DND-41 (cell line): ENCODE data around the gene CCDC40.
"Not testable (repeated sequence)": the region's sequence is repeated elsewhere in the genome, so short reads cannot be mapped to it uniquely, and the experiment has no call there.

ENCODE experiments used
- ATAC-seq: fragments of 200-7000 bp; cut with Tn5 transposase; 3 replicates; pipeline ENCODE4 v1.9.1; 2021; ENCODE audit warnings: low read depth; ENCODE audit not compliant: insufficient read depth
- DNase-seq: peaks from one replicate; pipeline ENCODE4 v3.0.0-alpha.2; 2020
- H2AFZ ChIP-seq: 2 replicates; pipeline ENCODE4 v1.6.0; 2012; ENCODE audit warnings: low read depth, low read length
- H3K27ac ChIP-seq: 2 replicates; pipeline ENCODE4 v1.5.1; 2012; ENCODE audit warnings: low read length, inconsistent platforms
- H3K27me3 ChIP-seq: fragments of 200-600 bp; sonication (generic); 2 replicates; pipeline ENCODE4 v1.6.0; 2012; ENCODE audit warnings: low read length, mild to moderate bottlenecking, inconsistent platforms; ENCODE audit not compliant: insufficient read depth, poor library complexity
- H3K36me3 ChIP-seq: 2 replicates; pipeline ENCODE4 v1.5.1; 2012; ENCODE audit warnings: low read length, inconsistent platforms; ENCODE audit not compliant: insufficient read depth
- H3K4me1 ChIP-seq: 2 replicates; pipeline ENCODE4 v1.5.1; 2012; ENCODE audit warnings: mild to moderate bottlenecking, low read length; ENCODE audit not compliant: insufficient read depth
- H3K4me2 ChIP-seq: 2 replicates; pipeline ENCODE4 v1.6.0; 2012; ENCODE audit warnings: mild to moderate bottlenecking, moderate library complexity, low read length, inconsistent platforms; ENCODE audit not compliant: insufficient read depth
- H3K4me3 ChIP-seq, 2 experiments: fragments of 200-600 bp in 1 of 2; shearing (Covaris generic) in 1 of 2; 2 replicates each; pipeline ENCODE4 v1.5.1; 2012 to 2016; ENCODE audit warnings: inconsistent platforms in 2 of 2, low read length in 2 of 2, mild to moderate bottlenecking in 2 of 2, low read depth in 1 of 2, moderate library complexity in 1 of 2
- H3K79me2 ChIP-seq: 2 replicates; pipeline ENCODE4 v1.6.0; 2012; ENCODE audit warnings: low read length, inconsistent platforms; ENCODE audit not compliant: insufficient read depth
- H3K9ac ChIP-seq: 2 replicates; pipeline ENCODE4 v1.6.0; 2012; ENCODE audit warnings: low read depth, mild to moderate bottlenecking, inconsistent platforms, low read length, moderate library complexity
- H3K9me3 ChIP-seq: 2 replicates; pipeline ENCODE4 v1.5.1; 2012; ENCODE audit warnings: low read length, moderate library complexity, mild to moderate bottlenecking, inconsistent platforms; ENCODE audit not compliant: insufficient read depth, severe bottlenecking
- H4K20me1 ChIP-seq: 2 replicates; pipeline ENCODE4 v1.6.0; 2012; ENCODE audit warnings: low read length; ENCODE audit not compliant: insufficient read depth
- EZH2 ChIP-seq: IDR thresholded peaks from 3 replicates; pipeline ENCODE4 v1.6.1; 2012; ENCODE audit warnings: borderline replicate concordance, low read depth, mild to moderate bottlenecking, moderate library complexity, low read length, inconsistent platforms; ENCODE audit not compliant: severe bottlenecking
- TF ChIP-seq, protein P1 (sequence below): IDR thresholded peaks from 2 replicates; pipeline ENCODE4 v1.5.1; 2012; ENCODE audit warnings: borderline replicate concordance, low read length, moderate library complexity, mild to moderate bottlenecking; ENCODE audit not compliant: poor library complexity, severe bottlenecking; ENCODE audit errors: extremely low read depth

Gene CCDC40

DNA sequence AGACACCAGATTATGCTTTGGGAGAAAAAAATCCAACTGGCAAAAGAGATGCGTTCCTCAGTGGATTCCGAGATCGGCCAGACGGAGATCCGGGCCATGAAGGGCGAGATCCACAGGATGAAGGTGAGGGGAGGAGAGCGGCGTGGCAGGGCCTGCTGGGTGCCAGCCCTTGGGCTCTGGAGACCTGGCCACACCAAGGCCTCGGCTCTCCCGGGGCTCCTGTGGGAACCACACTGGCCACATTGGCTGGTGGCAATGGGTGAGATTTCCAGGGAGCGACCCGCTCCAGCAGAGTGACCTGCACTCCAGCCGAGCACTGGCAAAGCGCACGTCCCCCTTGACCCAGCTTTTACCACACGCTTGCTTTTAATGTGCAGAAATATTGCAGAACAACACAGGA lies 53.3 kb downstream of the CCDC40 start:
- H3K79me2 ChIP-seq = no peaks in the 10 kb centered on the region
- no peaks in the 10 kb centered on the region for H4K20me1 ChIP-seq
- H3K4me2 ChIP-seq = no peak overlapping the region
- no peaks in the 10 kb centered on the region for H3K36me3 ChIP-seq
- H3K4me1 ChIP-seq = no peaks in the 10 kb centered on the region
- H2AFZ ChIP-seq = no peak overlapping the region
- no peak for DNase-seq
- TF ChIP-seq, protein P1, sequence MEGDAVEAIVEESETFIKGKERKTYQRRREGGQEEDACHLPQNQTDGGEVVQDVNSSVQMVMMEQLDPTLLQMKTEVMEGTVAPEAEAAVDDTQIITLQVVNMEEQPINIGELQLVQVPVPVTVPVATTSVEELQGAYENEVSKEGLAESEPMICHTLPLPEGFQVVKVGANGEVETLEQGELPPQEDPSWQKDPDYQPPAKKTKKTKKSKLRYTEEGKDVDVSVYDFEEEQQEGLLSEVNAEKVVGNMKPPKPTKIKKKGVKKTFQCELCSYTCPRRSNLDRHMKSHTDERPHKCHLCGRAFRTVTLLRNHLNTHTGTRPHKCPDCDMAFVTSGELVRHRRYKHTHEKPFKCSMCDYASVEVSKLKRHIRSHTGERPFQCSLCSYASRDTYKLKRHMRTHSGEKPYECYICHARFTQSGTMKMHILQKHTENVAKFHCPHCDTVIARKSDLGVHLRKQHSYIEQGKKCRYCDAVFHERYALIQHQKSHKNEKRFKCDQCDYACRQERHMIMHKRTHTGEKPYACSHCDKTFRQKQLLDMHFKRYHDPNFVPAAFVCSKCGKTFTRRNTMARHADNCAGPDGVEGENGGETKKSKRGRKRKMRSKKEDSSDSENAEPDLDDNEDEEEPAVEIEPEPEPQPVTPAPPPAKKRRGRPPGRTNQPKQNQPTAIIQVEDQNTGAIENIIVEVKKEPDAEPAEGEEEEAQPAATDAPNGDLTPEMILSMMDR = no peak
- no peak for TF ChIP-seq EZH2
- H3K27ac ChIP-seq = no peak overlapping the region
- H3K27me3 ChIP-seq = peaks cover 5% of the 10 kb centered on the region
- H3K9ac ChIP-seq = no peak overlapping the region
- H3K4me3 ChIP-seq = no peak overlapping the region
- no peak for ATAC-seq
- no peaks in the 10 kb centered on the region for H3K9me3 ChIP-seq

DNA sequence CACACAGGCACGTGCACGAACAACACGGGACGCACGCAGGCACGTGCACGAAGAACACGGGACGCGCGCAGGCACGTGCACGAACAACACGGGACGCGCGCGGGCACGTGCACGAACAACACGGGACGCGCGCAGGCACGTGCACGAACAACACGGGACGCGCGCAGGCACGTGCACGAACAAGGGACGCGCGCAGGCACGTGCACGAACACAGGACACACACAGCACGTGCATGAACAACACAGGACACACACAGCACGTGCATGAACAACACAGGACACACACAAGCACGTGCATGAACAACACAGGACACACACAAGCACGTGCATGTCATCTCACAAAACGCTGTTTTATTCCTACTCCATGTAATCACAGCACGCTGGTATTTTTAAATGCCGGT lies 53.7 kb downstream of the CCDC40 start:
- not testable (repeated sequence) for H3K79me2 ChIP-seq, ATAC-seq

DNA sequence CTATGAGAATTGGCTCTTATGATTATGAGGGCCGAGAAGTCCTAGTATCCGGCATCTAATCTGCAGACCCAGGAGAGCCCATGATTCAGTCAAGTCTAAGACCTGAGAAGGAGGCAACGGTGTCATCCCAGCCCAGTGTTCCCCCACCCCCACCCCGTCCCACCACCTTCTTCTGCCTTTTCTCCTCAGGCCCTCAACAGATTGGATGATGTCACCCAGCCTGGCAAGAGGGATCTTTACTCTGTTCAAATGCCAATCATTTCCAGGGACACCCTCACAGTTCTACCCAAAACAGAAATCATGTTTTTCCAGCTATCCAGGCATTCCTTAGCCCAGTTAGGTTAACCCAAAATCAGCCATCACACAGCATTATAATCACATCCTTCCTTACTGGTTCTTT lies 54.9 kb downstream of the CCDC40 start:
- Histone ChIP-seq H3K9me3 (no peaks in the 10 kb centered on the region), H3K79me2 (no peaks in the 10 kb centered on the region), H4K20me1 (no peaks in the 10 kb centered on the region), H3K4me3 (no peak overlapping the region), H3K9ac (no peak overlapping the region), H3K4me1 (no peaks in the 10 kb centered on the region), H3K27me3 (peaks cover 5% of the 10 kb centered on the region), H3K4me2 (no peak overlapping the region), H2AFZ (no peak overlapping the region), H3K27ac (no peak overlapping the region), H3K36me3 (no peaks in the 10 kb centered on the region)
- no peak for ATAC-seq
- TF ChIP-seq EZH2 = no peak
- TF ChIP-seq, protein P1 = no peak
- no peak for DNase-seq

More for the DNA sequence above, 53.7 kb downstream of the CCDC40 start:
- H4K20me1 ChIP-seq, H3K4me1 ChIP-seq, H3K4me2 ChIP-seq, H3K9ac ChIP-seq, H3K27me3 ChIP-seq, H3K4me3 ChIP-seq, H3K27ac ChIP-seq, H3K36me3 ChIP-seq, H2AFZ ChIP-seq, H3K9me3 ChIP-seq, DNase-seq: not testable (repeated sequence)

DNA sequence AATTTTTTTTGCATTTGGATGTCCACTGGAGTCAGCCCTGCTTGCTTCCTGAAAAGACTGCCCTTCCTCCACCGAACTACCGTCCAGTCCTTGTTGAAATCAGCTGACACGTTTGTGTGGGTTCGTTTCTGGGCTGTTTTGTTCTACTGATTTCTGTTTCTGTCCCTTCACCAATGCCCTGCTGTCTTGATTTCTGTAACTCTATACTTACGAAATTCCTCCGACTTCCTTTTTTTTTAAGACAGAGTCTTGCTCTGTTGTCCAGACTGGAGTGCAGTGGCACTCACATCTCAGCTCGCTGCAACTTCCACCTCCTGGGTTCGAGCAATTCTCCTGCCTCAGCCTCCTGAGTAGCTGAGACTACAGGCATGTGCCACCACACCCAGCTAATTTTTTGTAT lies 56.5 kb downstream of the CCDC40 start:
- H3K4me3 ChIP-seq = no peak overlapping the region
- no peaks in the 10 kb centered on the region for H3K36me3 ChIP-seq
- H4K20me1 ChIP-seq = no peaks in the 10 kb centered on the region
- no peak overlapping the region for H3K27ac ChIP-seq
- H3K4me1 ChIP-seq = no peaks in the 10 kb centered on the region
- no peak overlapping the region for H2AFZ ChIP-seq
- H3K4me2 ChIP-seq = no peak overlapping the region
- no peak overlapping the region for H3K9ac ChIP-seq
- no peaks in the 10 kb centered on the region for H3K27me3 ChIP-seq
- no peaks in the 10 kb centered on the region for H3K79me2 ChIP-seq
- DNase-seq = no peak
- ATAC-seq = no peak
- TF ChIP-seq, protein P1 = no peak
- TF ChIP-seq EZH2 = no peak
- no peaks in the 10 kb centered on the region for H3K9me3 ChIP-seq
